ENCODE data around the gene F2.
"Not testable (repeated sequence)": the region's sequence is repeated elsewhere in the genome, so short reads cannot be mapped to it uniquely, and the experiment has no call there.

The F2 gene

GRCh38 chr11:46686886-46687795 is 31.9 kb upstream of the F2 start:
- DNase-seq: no peak

DNA sequence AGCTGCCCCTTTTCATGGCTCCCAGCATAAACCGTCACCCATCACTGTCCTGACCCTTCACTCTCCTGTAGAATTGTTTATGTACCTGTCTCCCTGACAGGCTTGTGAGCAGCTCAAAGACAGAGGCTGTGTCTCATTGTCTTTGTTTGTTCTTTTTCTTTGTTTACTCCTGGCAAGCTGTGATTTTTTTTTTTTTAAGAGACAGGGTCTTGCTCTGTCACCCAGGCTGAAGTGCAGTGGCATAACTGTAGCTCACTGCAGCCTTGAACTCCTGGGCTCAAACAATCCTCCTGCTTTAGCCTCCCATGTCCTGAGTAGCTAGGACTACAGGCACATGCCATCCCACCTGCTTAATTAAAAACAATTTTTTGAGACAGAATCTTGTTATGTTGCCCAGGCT is 28.3 kb upstream of the F2 start:
- DNase-seq: no peak

- DNase-seq: no peak
Measured at GRCh38 chr11:46692450-46692849, 26.6 kb upstream of the F2 start.

DNA sequence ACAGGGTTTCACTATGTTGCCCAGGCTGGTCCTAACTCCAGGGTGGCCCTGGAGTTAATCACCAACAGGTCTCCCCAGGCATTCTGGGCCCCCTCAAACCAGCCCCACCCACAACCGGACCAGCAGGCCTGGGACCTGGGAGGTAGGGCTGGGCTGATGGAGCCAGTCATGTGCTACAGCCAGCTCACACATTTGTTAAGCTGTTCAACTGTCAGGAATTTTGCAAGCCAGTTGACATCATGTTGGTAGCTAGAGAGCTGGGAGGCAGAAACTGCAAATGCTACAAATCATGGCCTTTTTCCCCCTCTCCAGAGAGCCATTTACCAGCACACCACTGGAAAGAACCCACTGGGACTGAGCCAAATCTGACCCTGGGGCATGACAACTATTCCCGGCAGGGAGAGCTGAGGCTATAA is 25.4 kb upstream of the F2 start:
- no peak for DNase-seq

GRCh38 chr11:46694072-46694471 is 24.9 kb upstream of the F2 start:
- no peak for DNase-seq

- no peak for DNase-seq
Measured at GRCh38 chr11:46694607-46695006, 24.4 kb upstream of the F2 start.

GRCh38 chr11:46695345-46696211 is 23.4 kb upstream of the F2 start:
- DNase-seq: no peak

- no peak for DNase-seq
Measured at GRCh38 chr11:46696212-46696558, 22.8 kb upstream of the F2 start.

DNA sequence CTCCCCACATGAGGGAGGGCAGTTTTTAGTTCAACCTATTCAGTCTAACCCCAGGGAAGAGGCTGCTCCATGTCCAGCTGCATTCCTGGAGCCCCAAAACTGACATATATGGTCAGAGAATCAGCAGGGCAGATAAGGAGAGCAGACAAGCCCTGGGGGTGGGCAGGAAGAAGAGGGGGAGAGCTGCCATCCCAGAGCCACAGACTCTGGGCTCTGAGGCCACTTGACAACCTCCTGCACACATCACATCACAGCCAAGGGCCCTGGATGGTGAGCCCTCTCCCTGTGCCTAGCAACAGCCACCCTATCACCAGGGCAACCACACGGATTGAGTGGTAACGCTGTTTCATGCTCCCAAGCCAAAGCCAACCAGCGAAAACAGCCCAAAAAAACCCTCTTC is 21.7 kb upstream of the F2 start:
- DNase-seq: no peak

- DNase-seq: no peak
Measured at GRCh38 chr11:46697723-46698122, 21.3 kb upstream of the F2 start.

DNA sequence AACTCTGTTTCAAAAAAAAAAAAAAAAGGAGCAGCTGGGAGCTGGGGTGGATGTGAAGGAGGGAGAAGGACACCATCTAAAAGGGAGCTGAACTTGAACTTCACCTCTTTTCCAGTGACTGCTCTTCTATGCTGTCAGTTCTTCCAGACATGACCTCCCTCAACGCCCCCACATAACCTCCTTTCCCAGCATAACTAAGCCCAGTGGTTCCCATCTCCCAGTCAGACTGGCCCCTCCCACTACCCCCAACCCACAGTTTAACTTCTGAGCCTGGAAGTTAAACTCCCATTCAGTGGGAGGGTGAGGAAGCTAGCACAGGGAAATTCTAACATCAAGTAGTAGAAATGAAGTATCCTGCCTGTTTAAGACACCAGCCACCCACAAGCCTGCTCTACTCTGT is 20.4 kb upstream of the F2 start:
- no peak for DNase-seq

- peak; percentile 92 to 98 (median 96) for DNase-seq
Measured at GRCh38 chr11:46700241-46701077, 18.6 kb upstream of the F2 start, which contains the start of the genes ARHGAP1 and ZNF408. Gene ARHGAP1, minus strand, starts transcription at chr11:46700619. Its CDS starts 4,512 bp downstream, at chr11:46696107. Gene ZNF408, plus strand, starts transcription at chr11:46701031. Its CDS starts 17 bp downstream, at chr11:46701048.

DNA sequence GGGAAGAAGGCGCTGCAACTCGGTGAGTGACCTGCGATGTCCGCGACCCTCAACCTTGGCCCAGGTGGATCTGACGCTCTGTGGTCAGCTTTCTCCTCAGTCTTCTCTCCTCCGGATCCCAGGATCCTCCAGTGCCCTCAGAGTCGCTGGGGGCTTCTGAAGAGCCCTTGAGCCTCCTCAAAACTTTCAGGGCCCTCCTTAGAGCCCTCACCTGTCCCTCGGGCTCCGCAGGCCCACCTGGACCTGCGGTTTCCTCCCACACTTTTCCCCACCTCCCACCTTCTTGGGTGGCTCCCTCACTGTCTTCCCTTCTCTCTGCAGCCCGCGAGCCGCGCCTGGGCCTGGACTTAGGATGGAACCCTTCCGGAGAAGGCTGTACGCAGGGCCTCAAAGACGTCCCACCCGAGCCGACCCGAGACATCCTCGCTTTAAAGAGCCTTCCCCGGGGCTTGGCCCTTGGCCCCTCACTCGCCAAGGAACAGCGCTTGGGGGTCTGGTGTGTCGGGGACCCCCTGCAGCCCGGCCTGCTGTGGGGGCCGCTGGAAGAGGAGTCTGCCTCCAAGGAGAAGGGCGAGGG is 17.8 kb upstream of the F2 start:
- no peak for DNase-seq

DNA sequence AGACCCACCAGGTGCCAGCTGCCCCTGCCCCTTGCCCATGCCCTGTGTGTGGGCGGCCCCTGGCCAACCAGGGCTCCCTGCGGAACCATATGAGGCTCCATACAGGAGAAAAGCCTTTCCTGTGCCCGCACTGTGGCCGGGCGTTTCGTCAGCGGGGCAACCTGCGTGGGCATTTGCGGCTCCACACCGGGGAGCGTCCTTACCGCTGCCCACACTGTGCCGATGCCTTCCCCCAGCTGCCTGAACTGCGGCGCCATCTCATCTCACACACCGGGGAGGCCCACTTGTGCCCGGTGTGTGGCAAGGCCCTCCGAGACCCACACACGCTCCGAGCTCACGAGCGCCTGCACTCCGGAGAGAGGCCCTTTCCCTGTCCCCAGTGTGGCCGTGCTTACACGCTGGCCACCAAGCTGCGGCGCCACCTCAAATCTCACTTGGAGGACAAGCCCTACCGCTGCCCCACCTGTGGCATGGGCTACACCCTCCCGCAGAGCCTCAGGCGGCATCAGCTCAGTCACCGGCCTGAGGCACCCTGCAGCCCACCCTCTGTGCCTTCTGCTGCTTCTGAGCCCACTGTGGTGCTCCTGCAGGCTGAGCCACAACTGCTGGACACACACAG is 13.8 kb upstream of the F2 start:
- DNase-seq: no peak

- DNase-seq: no peak
Measured at GRCh38 chr11:46706886-46707285, 12.1 kb upstream of the F2 start.

GRCh38 chr11:46709351-46709750 is 9.7 kb upstream of the F2 start:
- DNase-seq: not testable (repeated sequence)

GRCh38 chr11:46710821-46711269 is 8.2 kb upstream of the F2 start:
- DNase-seq: no peak

GRCh38 chr11:46711303-46711702 is 7.7 kb upstream of the F2 start:
- no peak for DNase-seq

DNA sequence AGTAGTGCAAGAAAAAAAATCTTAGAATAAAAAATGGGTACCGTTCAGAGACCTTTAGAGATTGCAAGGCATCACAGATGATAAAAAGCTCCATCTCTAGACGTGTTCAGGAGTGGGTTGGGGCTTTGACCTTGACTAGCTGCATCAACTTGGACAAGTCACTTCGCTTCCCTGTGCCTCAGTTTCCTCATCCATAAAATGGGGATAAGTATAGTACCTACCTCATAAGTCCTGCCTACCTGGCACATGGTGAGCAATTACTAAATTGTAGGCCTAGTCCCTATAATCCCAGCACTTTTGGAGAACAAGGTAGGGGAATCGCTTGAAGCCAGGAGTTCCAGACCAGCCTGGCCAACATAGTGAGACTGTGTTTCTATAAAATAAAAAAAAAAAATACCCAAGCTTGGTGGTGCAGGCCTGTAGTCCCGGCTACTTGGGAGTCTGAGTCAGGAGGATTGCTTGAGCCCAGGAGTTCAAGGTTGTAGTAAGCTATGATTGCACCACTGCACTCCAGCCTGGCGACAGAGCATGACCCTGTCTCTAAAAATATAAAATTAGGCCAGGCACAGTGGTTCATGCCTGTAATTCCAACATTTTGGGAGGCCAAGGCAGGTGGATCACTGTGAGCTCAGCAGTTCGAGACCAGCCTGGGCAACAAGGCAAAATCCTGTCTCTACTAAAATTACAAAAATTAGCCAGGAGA is 6.0 kb upstream of the F2 start:
- no peak for DNase-seq

DNA sequence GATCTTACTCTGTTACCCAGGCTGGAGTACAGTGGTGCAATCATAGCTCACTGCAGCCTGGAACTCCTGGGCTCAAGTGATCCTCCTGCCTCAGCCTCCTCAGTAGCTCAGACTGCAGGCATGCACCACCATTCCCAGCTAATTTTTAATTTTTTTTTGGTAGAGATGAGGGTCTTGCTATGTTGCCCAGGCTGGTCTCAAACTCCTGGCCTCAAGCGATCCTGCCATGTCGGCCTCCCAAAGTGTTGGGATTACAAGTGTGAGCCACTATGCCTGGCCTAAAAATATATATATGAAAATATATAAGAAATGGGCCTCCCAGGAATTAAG is 1.2 kb upstream of the F2 start:
- not testable (repeated sequence) for DNase-seq
